ENCODE measurements around the gene MYG1. TPM values are rescaled to one million over a fixed set of nuclear protein-coding genes. Genes with fewer than 3 reads are reported as not detected.

The MYG1 gene
- polyA plus RNA-seq, 2 of the 4 experiments (the other 2 are of a cell fraction) = 55.9 to 75.2 TPM

DNA sequence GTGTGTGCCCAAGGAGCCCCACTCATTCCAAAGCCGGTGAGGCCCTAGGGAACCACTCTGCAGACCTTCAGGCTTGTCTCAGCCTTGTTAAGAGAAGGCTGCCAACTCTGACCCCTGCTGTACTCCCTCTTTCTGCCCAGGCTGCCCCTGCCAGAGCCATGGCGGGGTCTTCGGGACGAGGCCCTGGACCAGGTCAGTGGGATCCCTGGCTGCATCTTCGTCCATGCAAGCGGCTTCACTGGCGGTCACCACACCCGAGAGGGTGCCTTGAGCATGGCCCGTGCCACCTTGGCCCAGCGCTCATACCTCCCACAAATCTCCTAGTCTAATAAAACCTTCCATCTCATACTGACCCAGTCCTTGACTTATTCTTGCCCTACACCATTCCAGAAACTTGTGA is 7.3 kb downstream of the MYG1 start:
- Histone ChIP-seq H3K27ac (no peak overlapping the region), H3K4me1 (peaks cover 12% of the 10 kb centered on the region; the same call in 1 of the 3 replicates), H3K9me3 (no peaks in the 10 kb centered on the region), H3K4me3 (no peak overlapping the region), H3K4me2 (no peak overlapping the region)
- 97% methylated on average over 10 of the region's 10 CpGs for WGBS (ENCODE audit: missing lambda C conversion rate)
- FAIRE-seq = no peak
- ChIA-PET POLR2A (no interaction called here), CTCF (interaction anchor here (3.0 to 6.3 kb wide), 2 partner anchors 15 to 18 kb away, joined by 8 to 41 read pairs; partner anchors contain the start of gene AAAS)
- no peak for TF ChIP-seq NFE2L2 (conservative IDR thresholded peaks at IDR 0.05; ENCODE audit: low read length)
- TF ChIP-seq RARB (CRISPR knock-in tag; IDR thresholded peaks at IDR 0.05) = no peak
- no peak for TF ChIP-seq ZC3H11A (IDR thresholded peaks at IDR 0.05)
- TF ChIP-seq TP53 (CRISPR knock-in tag; IDR thresholded peaks at IDR 0.05) = no peak
- TF ChIP-seq NR3C1 (IDR thresholded peaks at IDR 0.05) = no peak
- no peak for TF ChIP-seq MAZ (IDR thresholded peaks at IDR 0.05; ENCODE audit: borderline replicate concordance, low read depth, low read length)
- TF ChIP-seq EP300 (IDR thresholded peaks at IDR 0.05) = no peak
- TF ChIP-seq, protein P1, sequence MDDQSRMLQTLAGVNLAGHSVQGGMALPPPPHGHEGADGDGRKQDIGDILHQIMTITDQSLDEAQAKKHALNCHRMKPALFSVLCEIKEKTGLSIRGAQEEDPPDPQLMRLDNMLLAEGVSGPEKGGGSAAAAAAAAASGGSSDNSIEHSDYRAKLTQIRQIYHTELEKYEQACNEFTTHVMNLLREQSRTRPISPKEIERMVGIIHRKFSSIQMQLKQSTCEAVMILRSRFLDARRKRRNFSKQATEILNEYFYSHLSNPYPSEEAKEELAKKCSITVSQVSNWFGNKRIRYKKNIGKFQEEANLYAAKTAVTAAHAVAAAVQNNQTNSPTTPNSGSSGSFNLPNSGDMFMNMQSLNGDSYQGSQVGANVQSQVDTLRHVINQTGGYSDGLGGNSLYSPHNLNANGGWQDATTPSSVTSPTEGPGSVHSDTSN (IDR thresholded peaks at IDR 0.05) = no peak
- TF ChIP-seq GATA3 (IDR thresholded peaks at IDR 0.05; ENCODE audit: borderline replicate concordance) = no peak
- TF ChIP-seq SMC3 (IDR thresholded peaks at IDR 0.05) = no peak
- ATAC-seq = no peak
- no peak for DNase-seq (ENCODE audit: low read depth in 1 of 2, low spot score in 1 of 2)

DNA sequence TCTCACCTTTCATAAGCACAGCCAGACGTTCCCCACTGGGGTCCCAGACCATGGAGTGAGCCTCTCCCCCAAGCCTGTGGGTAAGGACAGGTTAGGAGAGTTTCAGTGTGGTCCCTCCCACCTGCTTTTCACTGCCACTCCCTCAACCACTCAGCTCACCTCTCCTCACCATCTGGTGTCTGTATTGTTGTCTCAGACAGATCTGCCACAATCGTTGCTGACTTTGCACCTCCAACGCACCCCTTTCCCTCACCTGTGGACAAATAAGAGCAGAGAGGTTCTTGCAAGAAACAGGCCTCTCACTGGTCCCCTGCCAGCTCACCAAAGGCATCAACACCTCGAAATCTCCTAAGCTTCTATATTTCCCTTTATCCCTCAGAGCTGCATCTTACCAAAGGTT is 8.8 kb downstream of the MYG1 start:
- no peaks in the 10 kb centered on the region for H3K9me3 ChIP-seq
- no peak for DNase-seq (ENCODE audit: low read depth in 1 of 2, low spot score in 1 of 2)
- no peak overlapping the region for H3K4me2 ChIP-seq
- ATAC-seq = peak in 1 of 2 experiments; percentile 11; a peak in 2 of 6 replicates
- ChIA-PET POLR2A (interaction anchor here (1.4 to 2.6 kb wide), 2 partner anchors 9 to 13 kb away, joined by 4 to 12 read pairs; partner anchors contain the start of genes AAAS and MYG1), CTCF (interaction anchor here (0.6 to 5.9 kb wide), 8 partner anchors 12 to 97 kb away, joined by 3 to 54 read pairs (median 3); partner anchors contain the start of gene AAAS)
- TF ChIP-seq ZSCAN20 (CRISPR knock-in tag; IDR thresholded peaks at IDR 0.05) (no peak), HOXB5 (CRISPR knock-in tag; IDR thresholded peaks at IDR 0.05) (no peak), RAD21 (conservative IDR thresholded peaks at IDR 0.05 in 1 of 2, IDR thresholded peaks at IDR 0.05 in 1 of 2) (no peak), TP53 (CRISPR knock-in tag; IDR thresholded peaks at IDR 0.05) (no peak), EP300 (IDR thresholded peaks at IDR 0.05) (no peak), EHF (CRISPR knock-in tag; IDR thresholded peaks at IDR 0.05) (no peak), MAFK (IDR thresholded peaks at IDR 0.05; ENCODE audit: partially characterized antibody) (no peak), EHMT2 (IDR thresholded peaks at IDR 0.05; ENCODE audit: low read depth) (no peak), RNF2 (IDR thresholded peaks at IDR 0.05; ENCODE audit: borderline replicate concordance, low read depth) (no peak)
- TF ChIP-seq, protein P2, sequence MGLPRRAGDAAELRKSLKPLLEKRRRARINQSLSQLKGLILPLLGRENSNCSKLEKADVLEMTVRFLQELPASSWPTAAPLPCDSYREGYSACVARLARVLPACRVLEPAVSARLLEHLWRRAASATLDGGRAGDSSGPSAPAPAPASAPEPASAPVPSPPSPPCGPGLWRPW (IDR thresholded peaks at IDR 0.05) = no peak
- TF ChIP-seq, protein P3, sequence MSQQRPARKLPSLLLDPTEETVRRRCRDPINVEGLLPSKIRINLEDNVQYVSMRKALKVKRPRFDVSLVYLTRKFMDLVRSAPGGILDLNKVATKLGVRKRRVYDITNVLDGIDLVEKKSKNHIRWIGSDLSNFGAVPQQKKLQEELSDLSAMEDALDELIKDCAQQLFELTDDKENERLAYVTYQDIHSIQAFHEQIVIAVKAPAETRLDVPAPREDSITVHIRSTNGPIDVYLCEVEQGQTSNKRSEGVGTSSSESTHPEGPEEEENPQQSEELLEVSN (IDR thresholded peaks at IDR 0.05; ENCODE audit: borderline replicate concordance, low read depth) = no peak
- TF ChIP-seq, protein P1 (IDR thresholded peaks at IDR 0.05) = no peak
- TF ChIP-seq, protein P4, sequence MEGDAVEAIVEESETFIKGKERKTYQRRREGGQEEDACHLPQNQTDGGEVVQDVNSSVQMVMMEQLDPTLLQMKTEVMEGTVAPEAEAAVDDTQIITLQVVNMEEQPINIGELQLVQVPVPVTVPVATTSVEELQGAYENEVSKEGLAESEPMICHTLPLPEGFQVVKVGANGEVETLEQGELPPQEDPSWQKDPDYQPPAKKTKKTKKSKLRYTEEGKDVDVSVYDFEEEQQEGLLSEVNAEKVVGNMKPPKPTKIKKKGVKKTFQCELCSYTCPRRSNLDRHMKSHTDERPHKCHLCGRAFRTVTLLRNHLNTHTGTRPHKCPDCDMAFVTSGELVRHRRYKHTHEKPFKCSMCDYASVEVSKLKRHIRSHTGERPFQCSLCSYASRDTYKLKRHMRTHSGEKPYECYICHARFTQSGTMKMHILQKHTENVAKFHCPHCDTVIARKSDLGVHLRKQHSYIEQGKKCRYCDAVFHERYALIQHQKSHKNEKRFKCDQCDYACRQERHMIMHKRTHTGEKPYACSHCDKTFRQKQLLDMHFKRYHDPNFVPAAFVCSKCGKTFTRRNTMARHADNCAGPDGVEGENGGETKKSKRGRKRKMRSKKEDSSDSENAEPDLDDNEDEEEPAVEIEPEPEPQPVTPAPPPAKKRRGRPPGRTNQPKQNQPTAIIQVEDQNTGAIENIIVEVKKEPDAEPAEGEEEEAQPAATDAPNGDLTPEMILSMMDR (IDR thresholded peaks at IDR 0.05) = no peak
- no peak overlapping the region for H3K4me3 ChIP-seq
- no peak for FAIRE-seq
- 0 out of 3 replicates have a peak, but pooled peaks cover 2% of the 10 kb centered on the region for H3K4me1 ChIP-seq
- 59% methylated on average over 4 of the region's 4 CpGs for WGBS (ENCODE audit: missing lambda C conversion rate)
- no peak overlapping the region for H3K27ac ChIP-seq

All from A549 (cell line).